Stomach (tissue), 4 donors: ENCODE results near the gene AKT1.

Experiments
- EP300 ChIP-seq: sonication (generic); formaldehyde crosslinking; IDR thresholded peaks from one replicate; pipeline ENCODE4 v1.6.1; 2017; ENCODE audit warnings: antibody characterized with exemption
- POLR2A ChIP-seq, 4 donors: fragments of 450-650 bp; IDR thresholded peaks; one replicate each; pipeline ENCODE4 v1.6.1; 2016; ENCODE audit warnings: antibody characterized with exemption in 4 of 4, control low read depth in 2 of 4, mild to moderate bottlenecking in 1 of 4, moderate library complexity in 1 of 4
- POLR2AphosphoS5 ChIP-seq, 3 donors: sonication (generic); formaldehyde crosslinking; IDR thresholded peaks; one replicate each; pipeline ENCODE4 v1.6.1; 2016; ENCODE audit warnings: antibody characterized with exemption in 3 of 3
- TF ChIP-seq, protein P1 (sequence below), 7 experiments: fragments of 450-650 bp in 4 of 7; fragments of 200-600 bp in 3 of 7; sonication (generic) in 3 of 7; IDR thresholded peaks; one replicate each; pipeline ENCODE4 v1.5.1; 2016 to 2019; ENCODE audit warnings: antibody characterized with exemption in 7 of 7, control low read depth in 2 of 7, mild to moderate bottlenecking in 1 of 7

DNA sequence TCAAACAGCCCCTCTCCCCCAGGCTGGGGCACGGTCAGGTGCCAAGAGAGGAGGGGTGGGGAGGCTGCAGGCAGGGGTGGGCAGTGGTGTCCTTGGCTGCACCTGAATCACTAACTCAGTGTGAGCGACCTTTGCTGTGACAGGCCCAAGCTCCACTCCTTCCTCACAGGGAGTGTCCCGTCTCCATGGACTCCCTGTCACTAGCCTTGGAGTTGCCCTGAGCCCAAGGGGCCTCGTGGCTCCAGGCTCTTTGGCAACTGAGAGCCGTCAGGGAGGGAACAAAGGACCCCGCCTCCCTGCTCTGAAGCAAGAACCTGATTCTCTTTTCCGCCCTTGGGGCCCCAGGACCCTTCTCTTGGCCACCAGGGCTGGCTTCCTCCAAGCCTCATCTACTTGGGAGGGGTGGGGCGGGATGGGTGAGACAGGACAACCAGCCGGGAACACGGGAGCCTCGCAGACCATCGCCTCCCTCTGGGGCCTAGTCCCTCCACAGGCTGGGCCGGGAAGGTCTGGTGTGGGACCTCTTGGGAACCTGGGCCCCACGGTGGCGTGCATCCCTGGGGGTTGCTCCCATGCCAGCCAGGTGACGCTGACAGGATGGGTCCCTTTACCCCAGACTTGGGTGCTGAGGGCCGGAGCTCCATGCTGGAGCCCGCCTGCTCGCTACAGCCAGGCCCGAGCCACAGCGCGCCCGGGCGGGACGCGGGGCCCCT is 72.5 kb downstream of the AKT1 start:
- TF ChIP-seq, protein P1, sequence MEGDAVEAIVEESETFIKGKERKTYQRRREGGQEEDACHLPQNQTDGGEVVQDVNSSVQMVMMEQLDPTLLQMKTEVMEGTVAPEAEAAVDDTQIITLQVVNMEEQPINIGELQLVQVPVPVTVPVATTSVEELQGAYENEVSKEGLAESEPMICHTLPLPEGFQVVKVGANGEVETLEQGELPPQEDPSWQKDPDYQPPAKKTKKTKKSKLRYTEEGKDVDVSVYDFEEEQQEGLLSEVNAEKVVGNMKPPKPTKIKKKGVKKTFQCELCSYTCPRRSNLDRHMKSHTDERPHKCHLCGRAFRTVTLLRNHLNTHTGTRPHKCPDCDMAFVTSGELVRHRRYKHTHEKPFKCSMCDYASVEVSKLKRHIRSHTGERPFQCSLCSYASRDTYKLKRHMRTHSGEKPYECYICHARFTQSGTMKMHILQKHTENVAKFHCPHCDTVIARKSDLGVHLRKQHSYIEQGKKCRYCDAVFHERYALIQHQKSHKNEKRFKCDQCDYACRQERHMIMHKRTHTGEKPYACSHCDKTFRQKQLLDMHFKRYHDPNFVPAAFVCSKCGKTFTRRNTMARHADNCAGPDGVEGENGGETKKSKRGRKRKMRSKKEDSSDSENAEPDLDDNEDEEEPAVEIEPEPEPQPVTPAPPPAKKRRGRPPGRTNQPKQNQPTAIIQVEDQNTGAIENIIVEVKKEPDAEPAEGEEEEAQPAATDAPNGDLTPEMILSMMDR (IDR thresholded peaks at IDR 0.05) = no peak
- no peak for TF ChIP-seq POLR2AphosphoS5 (IDR thresholded peaks at IDR 0.05)
- no peak for TF ChIP-seq POLR2A (IDR thresholded peaks at IDR 0.05)
- no peak for TF ChIP-seq EP300
